ENCODE measurements around the gene GNB1L. TPM values are rescaled to one million over a fixed set of nuclear protein-coding genes. Genes with fewer than 3 reads are reported as not detected.

The GNB1L gene
- total and polyA plus RNA-seq, 9 of the 15 experiments (the other 6 are each of a cell fraction or from before 2014, with no cell fraction given): 0.56 to 50.5 (median 10.2) TPM

DNA sequence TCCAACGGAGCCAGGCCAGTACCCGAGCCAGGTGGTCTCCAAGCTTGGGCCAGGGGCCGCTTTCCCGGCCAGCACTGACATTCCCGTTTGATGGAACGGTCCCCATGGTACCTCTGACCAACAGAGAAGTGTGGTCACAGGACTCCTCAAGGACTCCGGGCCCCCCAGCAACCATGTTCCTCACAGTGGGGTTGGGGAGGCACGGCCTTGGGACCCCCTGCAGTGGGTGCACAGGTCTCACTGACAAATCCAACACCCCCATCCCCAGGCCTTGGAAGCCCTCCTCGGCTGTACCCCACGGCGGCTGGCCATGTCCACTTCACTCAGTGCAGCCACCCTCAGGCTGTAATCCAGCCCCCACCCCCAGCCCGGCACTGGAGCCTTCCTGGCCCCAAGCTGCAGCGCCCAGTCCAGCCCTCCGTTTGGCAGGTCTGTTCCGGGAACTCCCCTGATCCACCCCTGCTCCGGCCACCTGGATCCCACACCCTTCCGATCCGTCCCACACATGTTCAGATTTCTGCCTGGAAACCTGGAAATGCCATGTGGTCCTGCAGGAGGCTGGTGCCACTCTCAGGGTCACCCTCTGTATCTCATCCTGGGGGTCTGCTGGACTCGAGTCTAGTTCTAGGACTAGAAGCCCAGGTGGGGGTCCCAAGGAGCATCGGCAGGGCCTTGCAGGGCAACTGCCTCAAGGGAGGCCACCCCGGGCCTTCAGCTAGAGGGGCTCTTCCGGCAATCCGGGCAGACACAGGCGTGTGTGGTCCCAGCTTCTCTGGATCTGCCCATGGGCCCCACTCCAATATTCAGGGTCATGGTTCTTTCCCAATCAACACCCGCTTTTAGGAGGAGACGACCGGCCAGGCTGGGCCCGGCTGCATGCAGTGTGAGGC, 67.5 kb downstream of the GNB1L start:
- peak overlapping the region in 1 of 2 experiments; percentile 68; a peak in 2 of 4 replicates for H3K9ac ChIP-seq (ENCODE audit: insufficient read depth in 1 of 2, low read depth in 2 of 2, low read length in 2 of 2)
- no peaks in the 10 kb centered on the region for H3K79me2 ChIP-seq (ENCODE audit: control insufficient read depth, insufficient read depth, low read length)
- FAIRE-seq (no peak), DNase-seq (ENCODE audit: extremely low read depth in 1 of 4, low spot score in 3 of 4) (no peak), ATAC-seq (no peak)
- TF ChIP-seq, protein P1, sequence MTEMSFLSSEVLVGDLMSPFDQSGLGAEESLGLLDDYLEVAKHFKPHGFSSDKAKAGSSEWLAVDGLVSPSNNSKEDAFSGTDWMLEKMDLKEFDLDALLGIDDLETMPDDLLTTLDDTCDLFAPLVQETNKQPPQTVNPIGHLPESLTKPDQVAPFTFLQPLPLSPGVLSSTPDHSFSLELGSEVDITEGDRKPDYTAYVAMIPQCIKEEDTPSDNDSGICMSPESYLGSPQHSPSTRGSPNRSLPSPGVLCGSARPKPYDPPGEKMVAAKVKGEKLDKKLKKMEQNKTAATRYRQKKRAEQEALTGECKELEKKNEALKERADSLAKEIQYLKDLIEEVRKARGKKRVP (CRISPR knock-in tag; IDR thresholded peaks at IDR 0.05): no peak
- 0 out of 2 replicates have a peak, but pooled peaks have one; percentile 13 for TF ChIP-seq ATF1 (CRISPR knock-in tag; IDR thresholded peaks at IDR 0.05)
- TF ChIP-seq ATF1 (tag; IDR thresholded peaks at IDR 0.05): no peak
- TF ChIP-seq ZNF830 (CRISPR knock-in tag; IDR thresholded peaks at IDR 0.05): 0 out of 2 replicates have a peak, but pooled peaks have one; percentile 2
- 0 out of 2 replicates have a peak, but pooled peaks have one; percentile 17 for TF ChIP-seq HDAC6 (IDR thresholded peaks at IDR 0.05; ENCODE audit: low read depth, low read length)
- TF ChIP-seq, protein P2, sequence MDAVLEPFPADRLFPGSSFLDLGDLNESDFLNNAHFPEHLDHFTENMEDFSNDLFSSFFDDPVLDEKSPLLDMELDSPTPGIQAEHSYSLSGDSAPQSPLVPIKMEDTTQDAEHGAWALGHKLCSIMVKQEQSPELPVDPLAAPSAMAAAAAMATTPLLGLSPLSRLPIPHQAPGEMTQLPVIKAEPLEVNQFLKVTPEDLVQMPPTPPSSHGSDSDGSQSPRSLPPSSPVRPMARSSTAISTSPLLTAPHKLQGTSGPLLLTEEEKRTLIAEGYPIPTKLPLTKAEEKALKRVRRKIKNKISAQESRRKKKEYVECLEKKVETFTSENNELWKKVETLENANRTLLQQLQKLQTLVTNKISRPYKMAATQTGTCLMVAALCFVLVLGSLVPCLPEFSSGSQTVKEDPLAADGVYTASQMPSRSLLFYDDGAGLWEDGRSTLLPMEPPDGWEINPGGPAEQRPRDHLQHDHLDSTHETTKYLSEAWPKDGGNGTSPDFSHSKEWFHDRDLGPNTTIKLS (IDR thresholded peaks at IDR 0.05; ENCODE audit: borderline replicate concordance, low read depth): no peak
- peak; percentile 20; the same call in 1 of the 2 replicates for TF ChIP-seq PHF8 (IDR thresholded peaks at IDR 0.05; ENCODE audit: borderline replicate concordance, low read length)
- peak; percentile 59 for TF ChIP-seq RBM22 (IDR thresholded peaks at IDR 0.05; ENCODE audit: low read depth, low read length, poor library complexity, severe bottlenecking)
- peak; percentile 43 for TF ChIP-seq POLR2G (IDR thresholded peaks at IDR 0.05; ENCODE audit: low read depth, low read length)
- WGBS (ENCODE audit: insufficient coverage, low coverage, missing lambda C conversion rate): 65% methylated on average over 28 of the region's 28 CpGs
- H3K9me3 ChIP-seq (replicated peaks; ENCODE audit: control insufficient read depth, insufficient read depth, low read depth, low read length): peaks cover 2% of the 10 kb centered on the region
- in situ Hi-C loops (cut with MboI) (no loop called here), intact Hi-C loops (cut with micrococcal nuclease) (no loop called here)
- no peak overlapping the region for H3K27ac ChIP-seq (ENCODE audit: extremely low read depth, low read depth, low read length)
- H4K20me1 ChIP-seq (replicated peaks; ENCODE audit: control insufficient read depth, insufficient read depth, low read length): 0 out of 2 replicates have a peak, but pooled peaks cover 4% of the 10 kb centered on the region
- H3K36me3 ChIP-seq (ENCODE audit: control insufficient read depth, insufficient read depth, low read length): peaks cover 3% of the 10 kb centered on the region; the same call in 1 of the 3 replicates
- 0 out of 5 replicates have a peak, but pooled peaks cover 0 to 2% of the 10 kb centered on the region in 2 experiments for H3K27me3 ChIP-seq (ENCODE audit: control insufficient read depth in 2 of 2, insufficient read depth in 2 of 2, low read length in 2 of 2)
- peaks cover 0 to 49% of the 10 kb centered on the region in 2 experiments; a peak in 2 of 5 replicates for H3K4me1 ChIP-seq (replicated peaks in 1 of 2; ENCODE audit: control insufficient read depth in 2 of 2, insufficient read depth in 2 of 2, low read length in 2 of 2)
- BruUV-seq (replicated peaks): no TSS peak
- H3K9me1 ChIP-seq (ENCODE audit: control insufficient read depth, insufficient read depth, low read length): no peaks in the 10 kb centered on the region
- H3K4me3 ChIP-seq: no peak overlapping the region
- H2AFZ ChIP-seq (ENCODE audit: low read depth, low read length): no peak overlapping the region
- no peak overlapping the region for H3K4me2 ChIP-seq (ENCODE audit: insufficient read depth, low read length)
- ChIA-PET POLR2A (interaction anchor here (1.2 to 16.8 kb wide), 4 partner anchors 11 to 24 kb away, joined by 3 to 205 read pairs (median 10); no protein-coding TSS in a partner anchor), CTCF (ENCODE audit: low intra/inter-chr PET ratio) (no interaction called here)
